GM18498 (cell line): ENCODE results near the gene ARPIN.

Experiments used
- ATAC-seq: cut with Tn5 transposase; IDR thresholded peaks from one replicate; pipeline ENCODE4 v1.9.1; 2021; ENCODE audit warnings: mild to moderate bottlenecking, moderate library complexity; ENCODE audit not compliant: unreplicated experiment

ARPIN gene

GRCh38 chr15:89845305-89845893 lies 67.4 kb downstream of the ARPIN start:
- ATAC-seq: no peak
